Ureter (tissue), 1 donor: ENCODE data around the gene OR3A3. TPM values are rescaled to one million over a fixed set of nuclear protein-coding genes. Genes with fewer than 3 reads are reported as not detected.
"Not testable (repeated sequence)": the region's sequence is repeated elsewhere in the genome, so short reads cannot be mapped to it uniquely, and the experiment has no call there.

Experiments
- DNase-seq: peaks from one replicate; pipeline ENCODE4 v3.0.0-alpha.2; 2020; ENCODE audit warnings: low spot score
- total RNA-seq: library from RNA; stranded (reverse); gene quantifications from one replicate; pipeline ENCODE4 v1.2.4, GENCODE V29; 2023
- donor health status: DM: yes; HTN: yes; CAD: no.

The OR3A3 gene
- total RNA-seq = not detected

- DNase-seq = no peak
Measured at GRCh38 chr17:3411070-3411469, at the start of gene OR3A3. TSS of gene OR3A3 (plus strand) at chr17:3411370.

GRCh38 chr17:3371167-3371566 is 40.0 kb upstream of the OR3A3 start:
- not testable (repeated sequence) for DNase-seq

GRCh38 chr17:3378321-3378720 is 32.8 kb upstream of the OR3A3 start:
- no peak for DNase-seq

- no peak for DNase-seq
Measured at GRCh38 chr17:3381957-3382356, 29.2 kb upstream of the OR3A3 start.

- no peak for DNase-seq
Measured at GRCh38 chr17:3385869-3386816, 25.0 kb upstream of the OR3A3 start, which contains the start of gene OR3A2. TSS of gene OR3A2 (minus strand) at chr17:3386308.

GRCh38 chr17:3389791-3390190 is 21.4 kb upstream of the OR3A3 start:
- no peak for DNase-seq

GRCh38 chr17:3397801-3398200 is 13.4 kb upstream of the OR3A3 start:
- not testable (repeated sequence) for DNase-seq

GRCh38 chr17:3398310-3398709 is 12.9 kb upstream of the OR3A3 start, which contains the start of gene OR1E1:
TSS of gene OR1E1 (minus strand) at chr17:3398410. CDS start at chr17:3398410, 0 bp downstream.
- DNase-seq = no peak

- DNase-seq = no peak
Measured at GRCh38 chr17:3400055-3400454, 11.1 kb upstream of the OR3A3 start.

GRCh38 chr17:3401786-3402185 is 9.4 kb upstream of the OR3A3 start:
- no peak for DNase-seq

- DNase-seq = not testable (repeated sequence)
Measured at GRCh38 chr17:3403856-3404255, 7.3 kb upstream of the OR3A3 start.

GRCh38 chr17:3412216-3412615 is 1.0 kb downstream of the OR3A3 start:
- not testable (repeated sequence) for DNase-seq

GRCh38 chr17:3415610-3416009 is 4.4 kb downstream of the OR3A3 start:
- no peak for DNase-seq

- no peak for DNase-seq
Measured at GRCh38 chr17:3418222-3418621, 7.1 kb downstream of the OR3A3 start.

GRCh38 chr17:3433215-3433614 is 22.0 kb downstream of the OR3A3 start:
- DNase-seq = not testable (repeated sequence)

- no peak for DNase-seq
Measured at GRCh38 chr17:3433741-3434140, 22.6 kb downstream of the OR3A3 start, which contains the start of gene OR1E2. TSS of gene OR1E2 (minus strand) at chr17:3433841. CDS start at chr17:3433841, 0 bp downstream.

- no peak for DNase-seq
Measured at GRCh38 chr17:3438368-3438767, 27.2 kb downstream of the OR3A3 start.

GRCh38 chr17:3440451-3440850 is 29.3 kb downstream of the OR3A3 start:
- no peak for DNase-seq

- DNase-seq = no peak
Measured at GRCh38 chr17:3447625-3448024, 36.5 kb downstream of the OR3A3 start.

- DNase-seq = no peak
Measured at GRCh38 chr17:3448059-3448665, 37.0 kb downstream of the OR3A3 start.

GRCh38 chr17:3466355-3466754 is 55.2 kb downstream of the OR3A3 start:
- DNase-seq = not testable (repeated sequence)

GRCh38 chr17:3469529-3469928 is 58.4 kb downstream of the OR3A3 start:
- DNase-seq = no peak

GRCh38 chr17:3471599-3471998 is 60.4 kb downstream of the OR3A3 start, which contains the start of gene SPATA22:
TSS of gene SPATA22 (minus strand) at chr17:3471819. CDS start at chr17:3469325, 2,494 bp downstream.
- no peak for DNase-seq
